OCI-LY3 (cell line): ENCODE measurements around the gene PACRG.

Experiments
- EZH2phosphoT487 ChIP-seq: fragments of 200-600 bp; shearing (Covaris generic); IDR thresholded peaks from 2 replicates; pipeline ENCODE4 v1.6.1; 2018; ENCODE audit warnings: antibody characterized with exemption, mixed run types, low read depth
- TF ChIP-seq, protein P1 (sequence below): fragments of 200-600, 300-600 bp; sonication (generic); IDR thresholded peaks from 2 replicates; pipeline ENCODE4 v1.5.1; 2014; ENCODE audit warnings: antibody characterized with exemption, low read length, low read depth

- TF ChIP-seq, protein P1, sequence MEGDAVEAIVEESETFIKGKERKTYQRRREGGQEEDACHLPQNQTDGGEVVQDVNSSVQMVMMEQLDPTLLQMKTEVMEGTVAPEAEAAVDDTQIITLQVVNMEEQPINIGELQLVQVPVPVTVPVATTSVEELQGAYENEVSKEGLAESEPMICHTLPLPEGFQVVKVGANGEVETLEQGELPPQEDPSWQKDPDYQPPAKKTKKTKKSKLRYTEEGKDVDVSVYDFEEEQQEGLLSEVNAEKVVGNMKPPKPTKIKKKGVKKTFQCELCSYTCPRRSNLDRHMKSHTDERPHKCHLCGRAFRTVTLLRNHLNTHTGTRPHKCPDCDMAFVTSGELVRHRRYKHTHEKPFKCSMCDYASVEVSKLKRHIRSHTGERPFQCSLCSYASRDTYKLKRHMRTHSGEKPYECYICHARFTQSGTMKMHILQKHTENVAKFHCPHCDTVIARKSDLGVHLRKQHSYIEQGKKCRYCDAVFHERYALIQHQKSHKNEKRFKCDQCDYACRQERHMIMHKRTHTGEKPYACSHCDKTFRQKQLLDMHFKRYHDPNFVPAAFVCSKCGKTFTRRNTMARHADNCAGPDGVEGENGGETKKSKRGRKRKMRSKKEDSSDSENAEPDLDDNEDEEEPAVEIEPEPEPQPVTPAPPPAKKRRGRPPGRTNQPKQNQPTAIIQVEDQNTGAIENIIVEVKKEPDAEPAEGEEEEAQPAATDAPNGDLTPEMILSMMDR = no peak
- no peak for TF ChIP-seq EZH2phosphoT487
These were observed 176.4 kb downstream of the PACRG start for GRCh38 chr6:162904069-162904663.
